A549 (cell line): ENCODE results near the gene GPATCH4. TPM values are rescaled to one million over a fixed set of nuclear protein-coding genes. Genes with fewer than 3 reads are reported as not detected.

ENCODE experiments used
- ATAC-seq, 2 experiments: fragments of 200-7000 bp in 1 of 2; fragments of >200 bp in 1 of 2; cut with Nextera tagmentation in 1 of 2; cut with Tn5 transposase in 1 of 2; 3 replicates each; pipeline versions ENCODE4 v1.8.0 to v1.9.1; 2018 to 2020; ENCODE audit warnings: mild to moderate bottlenecking in 1 of 2, moderate library complexity in 1 of 2
- CTCF ChIA-PET: fragments of 300-600 bp; sonication (Branson Sonifier 250); formaldehyde crosslinking; extraction: SDS; loops from one replicate; lab custom pipeline; 2021; ENCODE audit warnings: antibody characterized with exemption, inconsistent platforms; lab: Yijun Ruan, JAX
- POLR2A ChIA-PET: fragments of 350-600 bp; formaldehyde crosslinking; extraction: SDS; loops from one replicate; lab custom pipeline; 2021; ENCODE audit warnings: antibody characterized with exemption, inconsistent platforms; lab: Yijun Ruan, JAX
- DNase-seq, 2 experiments: peaks; one replicate each; pipeline versions ENCODE4 v3.0.0 to v3.0.0-alpha.2; 2011 to 2016; ENCODE audit warnings: low read depth in 1 of 2, low spot score in 1 of 2
- FAIRE-seq: peaks from 2 replicates; lab custom pipeline; 2011; peaks lifted over from hg19 to GRCh38; lab: Jason Lieb, UNC
- H3K27ac ChIP-seq, 2 experiments: fragments of >200 bp; sonication (Bioruptor Twin); formaldehyde crosslinking; 3 replicates each; pipeline ENCODE4 v1.5.1; 2016 to 2017
- H3K4me1 ChIP-seq: fragments of >200 bp; sonication (Bioruptor Twin); formaldehyde crosslinking; 3 replicates; pipeline ENCODE4 v1.6.1; 2016
- H3K4me2 ChIP-seq: fragments of >200 bp; sonication (Bioruptor Twin); formaldehyde crosslinking; 3 replicates; pipeline ENCODE4 v1.6.1; 2016
- H3K4me3 ChIP-seq: fragments of >200 bp; sonication (Bioruptor Twin); formaldehyde crosslinking; 3 replicates; pipeline ENCODE4 v1.5.1; 2016
- H3K9me3 ChIP-seq: fragments of >200 bp; sonication (Bioruptor Twin); formaldehyde crosslinking; 3 replicates; pipeline ENCODE4 v1.6.1; 2016
- BCL3 ChIP-seq: fragments of >200 bp; sonication (Bioruptor Twin); formaldehyde crosslinking; IDR thresholded peaks from 3 replicates; pipeline ENCODE4 v1.6.1; 2016
- CBX2 ChIP-seq: fragments of 200-600 bp; sonication (generic); IDR thresholded peaks from 2 replicates; pipeline ENCODE4 v1.6.1; 2016; ENCODE audit warnings: low read depth, mild to moderate bottlenecking, borderline replicate concordance
- CHD2 ChIP-seq: fragments of 150-350 bp; IDR thresholded peaks from 2 replicates; pipeline ENCODE4 v1.6.1; 2014; ENCODE audit warnings: low read length; ENCODE audit not compliant: partially characterized antibody
- E2F6 ChIP-seq: IDR thresholded peaks from 2 replicates; pipeline ENCODE4 v1.6.1; 2012; ENCODE audit warnings: low read depth, borderline replicate concordance
- FOSB ChIP-seq: fragments of 250-450 bp; sonication (Bioruptor Pico); IDR thresholded peaks from 2 replicates; pipeline ENCODE4 v1.5.0; 2020; ENCODE audit warnings: mild to moderate bottlenecking, moderate library complexity
- FOSL2 ChIP-seq, 2 experiments: fragments of 450-650 bp in 1 of 2; fragments of >200 bp in 1 of 2; sonication (Bioruptor Twin) in 1 of 2; formaldehyde crosslinking; IDR thresholded peaks; 2 replicates each; pipeline versions ENCODE4 v1.5.0 to v1.6.1; 2016 to 2020; ENCODE audit warnings: mild to moderate bottlenecking in 1 of 2, moderate library complexity in 1 of 2
- FOXS1 ChIP-seq: fragments of 250-450 bp; sonication (Bioruptor Pico); IDR thresholded peaks from 2 replicates; pipeline ENCODE4 v1.5.0; 2020; ENCODE audit warnings: mild to moderate bottlenecking, moderate library complexity
- HDAC2 ChIP-seq: fragments of 200-600 bp; sonication (generic); IDR thresholded peaks from 2 replicates; pipeline ENCODE4 v1.6.1; 2016
- HMGXB4 ChIP-seq: fragments of 250-450 bp; sonication (Bioruptor Pico); IDR thresholded peaks from 2 replicates; pipeline ENCODE4 v1.5.0; 2021; ENCODE audit warnings: mild to moderate bottlenecking, moderate library complexity, borderline replicate concordance
- HOXA7 ChIP-seq: fragments of 250-450 bp; sonication (Bioruptor Pico); IDR thresholded peaks from 2 replicates; pipeline ENCODE4 v1.5.0; 2020; ENCODE audit warnings: mild to moderate bottlenecking, moderate library complexity
- KDM5A ChIP-seq: fragments of 200-600 bp; sonication (generic); IDR thresholded peaks from 2 replicates; pipeline ENCODE4 v1.6.1; 2016; ENCODE audit warnings: antibody characterized with exemption, mild to moderate bottlenecking
- MAFK ChIP-seq: fragments of 450-650 bp; IDR thresholded peaks from 2 replicates; pipeline ENCODE4 v1.6.1; 2014; ENCODE audit not compliant: partially characterized antibody
- MAZ ChIP-seq: fragments of 150-350 bp; IDR thresholded peaks from 2 replicates; pipeline ENCODE4 v1.6.1; 2014; ENCODE audit warnings: antibody characterized with exemption, low read depth, low read length, borderline replicate concordance
- POLR2AphosphoS2 ChIP-seq: conservative IDR thresholded peaks from 2 replicates; pipeline ENCODE4 v1.6.1; 2012; ENCODE audit warnings: low read length, improper control_type of control experiment, inconsistent platforms
- RCOR1 ChIP-seq: fragments of 150-350 bp; IDR thresholded peaks from 2 replicates; pipeline ENCODE4 v1.6.1; 2014; ENCODE audit warnings: antibody characterized with exemption, low read length, low read depth
- SMC3 ChIP-seq: fragments of >200 bp; sonication (Bioruptor Twin); formaldehyde crosslinking; IDR thresholded peaks from 3 replicates; pipeline ENCODE4 v1.6.1; 2018; ENCODE audit warnings: inconsistent platforms
- SREBF2 ChIP-seq: fragments of 450-650 bp; IDR thresholded peaks from 2 replicates; pipeline ENCODE4 v1.6.1; 2014; ENCODE audit warnings: mild to moderate bottlenecking, moderate library complexity
- USF2 ChIP-seq: fragments of 450-650 bp; IDR thresholded peaks from 2 replicates; pipeline ENCODE4 v1.6.1; 2014; ENCODE audit warnings: antibody characterized with exemption
- ZC3H11A ChIP-seq: fragments of 450-650 bp; IDR thresholded peaks from 2 replicates; pipeline ENCODE4 v1.6.1; 2014; ENCODE audit warnings: antibody characterized with exemption, mild to moderate bottlenecking
- ZFP36 ChIP-seq: fragments of 450-650 bp; IDR thresholded peaks from 2 replicates; pipeline ENCODE4 v1.6.1; 2014; ENCODE audit warnings: borderline replicate concordance; ENCODE audit not compliant: partially characterized antibody
- ZSCAN20 ChIP-seq: fragments of 250-450 bp; sonication (Bioruptor Pico); IDR thresholded peaks from 2 replicates; pipeline ENCODE4 v1.8.0; 2022; ENCODE audit warnings: mild to moderate bottlenecking, moderate library complexity
- WGBS: methylation state at CpG from one replicate; pipeline ENCODE4 v1.1.6; 2017; ENCODE audit errors: missing lambda C conversion rate; 5-methylcytosine and 5-hydroxymethylcytosine counted together
- polyA plus RNA-seq, 4 experiments: library from polyadenylated mRNA; depleted of rRNA in 3 of 4; stranded (reverse); fragments of >200 nt; fragmentation: RNase III in 1 of 4; extraction: RNeasy Plus Mini Kit Qiagen cat#74134 plus additional on column Dnase treatment in 1 of 4; gene quantifications; 2 replicates in 3 of 4; 3 replicates in 1 of 4; pipeline ENCODE4 v1.2.3, GENCODE V29; 2011 to 2017

The GPATCH4 gene
- polyA plus RNA-seq, 2 of the 4 experiments (the other 2 are of a cell fraction): 68.1 to 85.2 TPM

GRCh38 chr1:156645056-156645455 lies 43.8 kb upstream of the GPATCH4 start:
- Histone ChIP-seq H3K27ac (no peak overlapping the region), H3K9me3 (no peaks in the 10 kb centered on the region), H3K4me2 (no peak overlapping the region), H3K4me1 (no peaks in the 10 kb centered on the region)
- WGBS: 84% methylated on average over 3 of the region's 3 CpGs
- ChIA-PET POLR2A (no interaction called here), CTCF (interaction anchor here (1.0 to 17.8 kb wide), 6 partner anchors 11 to 44 kb away, joined by 3 to 323 read pairs (median 10); partner anchors contain the start of gene HAPLN2)
- DNase-seq (no peak), FAIRE-seq (no peak)
- TF ChIP-seq FOSL2 (IDR thresholded peaks at IDR 0.05) (no peak), FOSL2 (CRISPR knock-in tag; IDR thresholded peaks at IDR 0.05) (no peak), MAFK (no peak), MAZ (no peak), HOXA7 (CRISPR knock-in tag) (no peak), SREBF2 (no peak), FOSB (no peak), KDM5A (no peak), E2F6 (no peak), CHD2 (no peak)
- TF ChIP-seq, all 56 proteins: peak for 0
- no peak for ATAC-seq
- no peak overlapping the region for H3K4me3 ChIP-seq

- CTCF ChIA-PET: interaction anchor here (1.1 to 17.8 kb wide), 7 partner anchors 11 to 82 kb away, joined by 3 to 323 read pairs (median 10); partner anchors contain the start of gene HAPLN2
These were observed 43.4 kb upstream of the GPATCH4 start for GRCh38 chr1:156644640-156645039.

More at GRCh38 chr1:156644640-156645039, 43.4 kb upstream of the GPATCH4 start:
- Histone ChIP-seq H3K4me1 (no peaks in the 10 kb centered on the region), H3K4me2 (no peak overlapping the region), H3K4me3 (no peak overlapping the region), H3K27ac (no peak overlapping the region), H3K9me3 (no peaks in the 10 kb centered on the region)
- FAIRE-seq: no peak
- no peak for ATAC-seq
- TF ChIP-seq SMC3 (no peak), RCOR1 (no peak), BCL3 (no peak), ZFP36 (no peak), FOSB (no peak), ZSCAN20 (no peak), FOXS1 (CRISPR knock-in tag) (no peak), ZC3H11A (no peak), CBX2 (no peak), HMGXB4 (CRISPR knock-in tag) (no peak), USF2 (no peak), POLR2AphosphoS2 (no peak), HDAC2 (no peak)
- DNase-seq: no peak
- POLR2A ChIA-PET: no interaction called here
- 56% methylated on average over 1 of the region's 1 CpG for WGBS
